Spleen (tissue), 11 donors: ENCODE data around the gene STKLD1. TPM values are rescaled to one million over a fixed set of nuclear protein-coding genes. Genes with fewer than 3 reads are reported as not detected.

Experiments
- DNase-seq: peaks from one replicate; pipeline ENCODE4 v3.0.0-alpha.2; 2020
- H3K27ac ChIP-seq, 8 donors: fragments of 200-600 bp; sonication (generic) in 7 of 8; 1 replicate in 4 of 8; 2 replicates in 4 of 8; pipeline versions ENCODE4 v1.5.0 to v1.8.0; 2016 to 2021; ENCODE audit warnings: inconsistent platforms in 4 of 8, mild to moderate bottlenecking in 4 of 8, moderate library complexity in 1 of 8
- H3K27me3 ChIP-seq, 7 donors: fragments of 200-600 bp; sonication (generic) in 6 of 7; replicated peaks in 1 of 7; 1 replicate in 4 of 7; 2 replicates in 3 of 7; pipeline versions ENCODE4 v1.5.0 to v1.8.0; 2016 to 2021; ENCODE audit warnings: inconsistent platforms in 3 of 7, mild to moderate bottlenecking in 1 of 7
- H3K36me3 ChIP-seq, 6 donors: fragments of 200-600 bp; sonication (generic) in 5 of 6; 1 replicate in 4 of 6; 2 replicates in 2 of 6; pipeline versions ENCODE4 v1.5.0 to v1.8.0; 2016 to 2021; ENCODE audit warnings: inconsistent platforms in 2 of 6
- H3K4me1 ChIP-seq, 6 donors: fragments of 200-600 bp; sonication (generic) in 5 of 6; 1 replicate in 3 of 6; 2 replicates in 3 of 6; pipeline versions ENCODE4 v1.5.0 to v1.8.0; 2016 to 2021; ENCODE audit warnings: inconsistent platforms in 3 of 6
- H3K4me3 ChIP-seq, 8 donors: fragments of 200-600 bp; sonication (generic) in 7 of 8; 1 replicate in 4 of 8; 2 replicates in 4 of 8; pipeline versions ENCODE4 v1.5.0 to v1.8.0; 2016 to 2021; ENCODE audit warnings: inconsistent platforms in 4 of 8, mild to moderate bottlenecking in 4 of 8, moderate library complexity in 2 of 8
- H3K9me3 ChIP-seq, 8 donors: fragments of 200-600 bp; sonication (generic) in 7 of 8; 1 replicate in 4 of 8; 2 replicates in 4 of 8; pipeline versions ENCODE4 v1.5.0 to v1.8.0; 2016 to 2021; ENCODE audit warnings: inconsistent platforms in 4 of 8
- POLR2A ChIP-seq, 3 donors: fragments of 450-650 bp; IDR thresholded peaks; one replicate each; pipeline ENCODE4 v1.5.1; 2017; ENCODE audit warnings: antibody characterized with exemption in 3 of 3, mild to moderate bottlenecking in 1 of 3
- POLR2AphosphoS5 ChIP-seq, 3 donors: sonication (generic); formaldehyde crosslinking; IDR thresholded peaks; one replicate each; pipeline ENCODE4 v1.5.1; 2017; ENCODE audit warnings: antibody characterized with exemption in 3 of 3
- WGBS, 5 donors: extraction: QIAGEN DNeasy Blood & Tissue Kit in 3 of 5; methylation state at CpG; one replicate each; pipeline versions ENCODE4 v1.1.5 to v1.1.7; 2013 to 2018; 5-methylcytosine and 5-hydroxymethylcytosine counted together
- intact Hi-C: fragments of 100-400 bp; cut with DNase I; formaldehyde crosslinking; loops from one replicate; pipeline ENCODE4 v1.15.0; 2023; ENCODE audit warnings: low total_unique reads
- polyA plus RNA-seq, 3 donors: library from polyadenylated mRNA; stranded (reverse); fragments of 200-250 nt; gene quantifications; one replicate each; pipeline ENCODE4 v1.2.1, GENCODE V29; 2013
- small RNA-seq, 4 donors: library from RNA; depleted of rRNA; stranded (forward); fragments of <200 nt; gene quantifications; one replicate each; pipeline ENCODE3, GENCODE V24; 2016
- total RNA-seq, 7 donors: library from RNA; depleted of rRNA in 3 of 7; stranded (reverse); fragments of >200 nt in 3 of 7; fragmentation: NEBNext Ultra II Directional in 4 of 7; extraction: Animal tissue kit (Norgen Biotek cat#: 25700) in 4 of 7; gene quantifications; one replicate each; pipeline versions ENCODE4 v1.1.0 to v1.2.1, GENCODE V29; 2016 to 2021
- TF ChIP-seq, protein P1 (sequence below), 11 experiments: fragments of 200-600 bp in 7 of 11; fragments of 450-650 bp in 4 of 11; sonication (generic) in 4 of 11; IDR thresholded peaks in 8 of 11; conservative IDR thresholded peaks in 3 of 11; 1 replicate in 7 of 11; 2 replicates in 4 of 11; pipeline versions ENCODE4 v1.4.0 to v1.8.0; 2016 to 2021; ENCODE audit warnings: antibody characterized with exemption in 11 of 11, inconsistent platforms in 4 of 11, mild to moderate bottlenecking in 1 of 11
- donor health status: healthy with polysubstance abuse.
- donor health status: DM: no; HTN: no; CAD: no; lungs with moderate emphysema.
- donor health status: DM: no; HTN: no; CAD: no.
- donor health status: Bipolar disorder and iron deficiency.
- donor health status: healthy.
- donor health status: DM: no; HTN: no; CAD: no.
- donor health status: DM: yes; HTN: yes; CAD: no.

STKLD1 gene
- total and polyA plus RNA-seq, 10 donors = 0.29 to 1.5 (median 0.95) TPM; not detected in 2

DNA sequence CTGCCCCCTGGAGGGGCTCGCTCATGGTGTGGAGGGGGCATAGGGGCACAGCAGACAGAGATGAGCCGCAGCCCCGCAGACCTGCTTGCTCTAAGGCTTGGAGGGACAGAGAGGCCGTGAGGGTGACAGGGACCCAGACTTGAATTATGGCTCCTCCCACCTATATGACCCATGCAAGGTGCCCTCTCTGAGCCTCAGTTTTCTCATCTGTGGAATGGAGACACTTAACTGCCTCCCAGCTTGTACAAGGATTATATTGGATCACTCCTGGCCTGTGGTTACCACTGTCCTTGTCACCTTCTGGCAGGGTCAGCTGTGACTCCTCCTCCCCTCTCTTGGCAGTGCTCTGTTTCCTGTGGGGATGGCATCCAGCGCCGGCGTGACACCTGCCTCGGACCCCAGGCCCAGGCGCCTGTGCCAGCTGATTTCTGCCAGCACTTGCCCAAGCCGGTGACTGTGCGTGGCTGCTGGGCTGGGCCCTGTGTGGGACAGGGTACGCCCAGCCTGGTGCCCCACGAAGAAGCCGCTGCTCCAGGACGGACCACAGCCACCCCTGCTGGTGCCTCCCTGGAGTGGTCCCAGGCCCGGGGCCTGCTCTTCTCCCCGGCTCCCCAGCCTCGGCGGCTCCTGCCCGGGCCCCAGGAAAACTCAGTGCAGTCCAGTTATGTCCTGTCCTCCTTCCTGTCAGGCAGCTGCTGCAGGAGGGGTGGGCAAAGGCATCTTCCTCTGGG, 78.9 kb downstream of the STKLD1 start:
- Histone ChIP-seq H3K4me3 (no peak overlapping the region), H3K36me3 (no peaks in the 10 kb centered on the region), H3K27me3 (no peaks in the 10 kb centered on the region), H3K27ac (no peak overlapping the region), H3K4me1 (peaks cover 0 to 13% (median 11%) of the 10 kb centered on the region in 6 donors), H3K9me3 (no peaks in the 10 kb centered on the region)
- no peak for TF ChIP-seq POLR2AphosphoS5 (IDR thresholded peaks at IDR 0.05)
- TF ChIP-seq, protein P1, sequence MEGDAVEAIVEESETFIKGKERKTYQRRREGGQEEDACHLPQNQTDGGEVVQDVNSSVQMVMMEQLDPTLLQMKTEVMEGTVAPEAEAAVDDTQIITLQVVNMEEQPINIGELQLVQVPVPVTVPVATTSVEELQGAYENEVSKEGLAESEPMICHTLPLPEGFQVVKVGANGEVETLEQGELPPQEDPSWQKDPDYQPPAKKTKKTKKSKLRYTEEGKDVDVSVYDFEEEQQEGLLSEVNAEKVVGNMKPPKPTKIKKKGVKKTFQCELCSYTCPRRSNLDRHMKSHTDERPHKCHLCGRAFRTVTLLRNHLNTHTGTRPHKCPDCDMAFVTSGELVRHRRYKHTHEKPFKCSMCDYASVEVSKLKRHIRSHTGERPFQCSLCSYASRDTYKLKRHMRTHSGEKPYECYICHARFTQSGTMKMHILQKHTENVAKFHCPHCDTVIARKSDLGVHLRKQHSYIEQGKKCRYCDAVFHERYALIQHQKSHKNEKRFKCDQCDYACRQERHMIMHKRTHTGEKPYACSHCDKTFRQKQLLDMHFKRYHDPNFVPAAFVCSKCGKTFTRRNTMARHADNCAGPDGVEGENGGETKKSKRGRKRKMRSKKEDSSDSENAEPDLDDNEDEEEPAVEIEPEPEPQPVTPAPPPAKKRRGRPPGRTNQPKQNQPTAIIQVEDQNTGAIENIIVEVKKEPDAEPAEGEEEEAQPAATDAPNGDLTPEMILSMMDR (IDR thresholded peaks at IDR 0.05 in 8 of 11, conservative IDR thresholded peaks at IDR 0.05 in 3 of 11) = no peak
- no peak for TF ChIP-seq POLR2A (IDR thresholded peaks at IDR 0.05)
- DNase-seq = peak; percentile 76
- 83 to 95% (median 90%) methylated on average over 17 to 20 of the region's 20 CpGs for WGBS, 5 donors
- intact Hi-C loops = no loop called here

Small RNA genes lying within 50 kb of the gene (small RNA-seq; reads per million reads assigned to genes)
- gene RF00019 (0 reads per million in 4 donors), gene SNORD24 (0 reads per million in 4 donors), gene SNORD36A (0 reads per million in 4 donors), gene SNORD36B (0 reads per million in 4 donors), gene SNORD36C (0 reads per million in 4 donors)

Other genes with a start within 250 kb of the STKLD1 start
- gene GBGT1, start 212.5 kb upstream of the STKLD1 start, total RNA-seq = 10 to 100 TPM; 16.8 to 52.8 (median 31.2) TPM
- gene GBGT1, start 212.5 kb upstream of the STKLD1 start, polyA plus RNA-seq = 10 to 100 TPM in 2 of 3 donors, 1 to 10 TPM in 1; 9.2 to 14.1 (median 10.7) TPM
- under 1 TPM in 1 of 7 donors, not detected in 6; 0.95 TPM for gene OBP2B, start 167.1 kb upstream of the STKLD1 start, total RNA-seq
- gene OBP2B, start 167.1 kb upstream of the STKLD1 start, polyA plus RNA-seq = under 1 TPM in 2 of 3 donors, not detected in 1; 0.16 to 0.38 TPM
- gene ABO, start 101.2 kb upstream of the STKLD1 start, total RNA-seq = 1 to 10 TPM; 1.1 to 5.8 (median 2.7) TPM
- under 1 TPM; 0.26 to 0.96 (median 0.64) TPM for gene ABO, start 101.2 kb upstream of the STKLD1 start, polyA plus RNA-seq
- gene SURF6, start 40.2 kb upstream of the STKLD1 start, total RNA-seq = 10 to 100 TPM; 13.2 to 20.0 (median 17.0) TPM
- gene SURF6, start 40.2 kb upstream of the STKLD1 start, polyA plus RNA-seq = 10 to 100 TPM; 13.2 to 28.6 (median 17.4) TPM
- gene MED22, start 28.2 kb upstream of the STKLD1 start, total RNA-seq = 10 to 100 TPM; 26.4 to 33.7 (median 30.0) TPM
- gene MED22, start 28.2 kb upstream of the STKLD1 start, polyA plus RNA-seq = 10 to 100 TPM; 13.3 to 23.1 (median 18.8) TPM
- 1,000 to 10,000 TPM; 1,381 to 1,842 (median 1,641) TPM for gene RPL7A, start 28.1 kb upstream of the STKLD1 start, total RNA-seq
- 1,000 to 10,000 TPM; 3,611 to 6,342 (median 5,850) TPM for gene RPL7A, start 28.1 kb upstream of the STKLD1 start, polyA plus RNA-seq
- gene SURF1, start 19.9 kb upstream of the STKLD1 start, total RNA-seq = 10 to 100 TPM; 31.4 to 37.7 (median 35.6) TPM
- 10 to 100 TPM; 72.0 to 75.6 (median 72.5) TPM for gene SURF1, start 19.9 kb upstream of the STKLD1 start, polyA plus RNA-seq
- gene SURF2, start 19.8 kb upstream of the STKLD1 start, total RNA-seq = 10 to 100 TPM in 5 of 7 donors, 1 to 10 TPM in 2; 6.5 to 19.9 (median 12.4) TPM
- 10 to 100 TPM; 31.4 to 32.6 (median 31.5) TPM for gene SURF2, start 19.8 kb upstream of the STKLD1 start, polyA plus RNA-seq
- gene SURF4, start 306 bp upstream of the STKLD1 start, total RNA-seq = 100 to 1,000 TPM in 3 of 7 donors, 10 to 100 TPM in 4; 82.6 to 115 (median 92.1) TPM
- 10 to 100 TPM; 21.9 to 50.7 (median 29.7) TPM for gene SURF4, start 306 bp upstream of the STKLD1 start, polyA plus RNA-seq
- 10 to 100 TPM; 21.5 to 25.8 (median 22.8) TPM for gene REXO4, start 41.6 kb downstream of the STKLD1 start, total RNA-seq
- gene REXO4, start 41.6 kb downstream of the STKLD1 start, polyA plus RNA-seq = 10 to 100 TPM; 20.0 to 23.2 (median 20.1) TPM
- gene ADAMTS13, start 46.0 kb downstream of the STKLD1 start, total RNA-seq = 1 to 10 TPM; 1.1 to 3.9 (median 1.6) TPM
- gene ADAMTS13, start 46.0 kb downstream of the STKLD1 start, polyA plus RNA-seq = 1 to 10 TPM; 3.4 to 4.8 (median 3.9) TPM
- gene CACFD1, start 83.6 kb downstream of the STKLD1 start, total RNA-seq = 10 to 100 TPM in 5 of 7 donors, 1 to 10 TPM in 2; 10.0 to 14.2 (median 12.6) TPM
- gene CACFD1, start 83.6 kb downstream of the STKLD1 start, polyA plus RNA-seq = 10 to 100 TPM in 1 of 3 donors, 1 to 10 TPM in 2; 4.7 to 12.7 (median 6.6) TPM
- gene SLC2A6, start 102.7 kb downstream of the STKLD1 start, total RNA-seq = 10 to 100 TPM; 15.4 to 28.7 (median 20.9) TPM
- 10 to 100 TPM; 15.4 to 35.0 (median 32.8) TPM for gene SLC2A6, start 102.7 kb downstream of the STKLD1 start, polyA plus RNA-seq
- not detected for gene MYMK, start 148.6 kb downstream of the STKLD1 start, total RNA-seq
- gene MYMK, start 148.6 kb downstream of the STKLD1 start, polyA plus RNA-seq = not detected
- gene ADAMTSL2, start 158.3 kb downstream of the STKLD1 start, total RNA-seq = 10 to 100 TPM in 1 of 7 donors, 1 to 10 TPM in 6; 1.6 to 10.1 (median 4.1) TPM
- 10 to 100 TPM in 1 of 3 donors, 1 to 10 TPM in 2; 3.0 to 11.7 (median 4.5) TPM for gene ADAMTSL2, start 158.3 kb downstream of the STKLD1 start, polyA plus RNA-seq
- gene FAM163B, start 233.0 kb downstream of the STKLD1 start, total RNA-seq = 1 to 10 TPM in 1 of 7 donors, under 1 TPM in 1, not detected in 5; 0.52 to 1.0 TPM
- under 1 TPM in 1 of 3 donors, not detected in 2; 0.11 TPM for gene FAM163B, start 233.0 kb downstream of the STKLD1 start, polyA plus RNA-seq